ENCODE data around the gene ATP6V1B1.

DNA sequence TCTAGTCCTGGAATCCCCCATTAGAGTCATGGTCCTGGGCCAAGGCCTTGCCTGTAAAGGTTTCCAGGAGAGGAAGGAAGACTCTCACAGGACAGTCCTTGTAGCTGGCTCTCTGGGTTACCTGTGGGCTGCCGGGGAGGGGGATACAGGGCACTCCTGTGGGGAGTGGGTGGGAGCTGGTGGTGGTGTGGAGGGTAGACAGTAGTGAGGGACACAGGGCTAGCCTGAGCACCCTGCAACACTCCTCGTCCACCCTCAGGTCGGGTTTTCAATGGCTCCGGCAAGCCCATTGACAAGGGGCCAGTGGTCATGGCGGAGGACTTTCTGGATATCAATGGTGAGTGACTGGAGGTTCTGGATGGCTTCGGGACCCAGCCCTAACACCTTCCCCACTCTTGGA, 23.1 kb downstream of the ATP6V1B1 start:
- TF ChIP-seq, protein P1, sequence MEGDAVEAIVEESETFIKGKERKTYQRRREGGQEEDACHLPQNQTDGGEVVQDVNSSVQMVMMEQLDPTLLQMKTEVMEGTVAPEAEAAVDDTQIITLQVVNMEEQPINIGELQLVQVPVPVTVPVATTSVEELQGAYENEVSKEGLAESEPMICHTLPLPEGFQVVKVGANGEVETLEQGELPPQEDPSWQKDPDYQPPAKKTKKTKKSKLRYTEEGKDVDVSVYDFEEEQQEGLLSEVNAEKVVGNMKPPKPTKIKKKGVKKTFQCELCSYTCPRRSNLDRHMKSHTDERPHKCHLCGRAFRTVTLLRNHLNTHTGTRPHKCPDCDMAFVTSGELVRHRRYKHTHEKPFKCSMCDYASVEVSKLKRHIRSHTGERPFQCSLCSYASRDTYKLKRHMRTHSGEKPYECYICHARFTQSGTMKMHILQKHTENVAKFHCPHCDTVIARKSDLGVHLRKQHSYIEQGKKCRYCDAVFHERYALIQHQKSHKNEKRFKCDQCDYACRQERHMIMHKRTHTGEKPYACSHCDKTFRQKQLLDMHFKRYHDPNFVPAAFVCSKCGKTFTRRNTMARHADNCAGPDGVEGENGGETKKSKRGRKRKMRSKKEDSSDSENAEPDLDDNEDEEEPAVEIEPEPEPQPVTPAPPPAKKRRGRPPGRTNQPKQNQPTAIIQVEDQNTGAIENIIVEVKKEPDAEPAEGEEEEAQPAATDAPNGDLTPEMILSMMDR (IDR thresholded peaks at IDR 0.05), result no peak
- no peak for TF ChIP-seq POLR2A (IDR thresholded peaks at IDR 0.05)
